ENCODE data around the gene CEPT1. TPM values are rescaled to one million over a fixed set of nuclear protein-coding genes. Genes with fewer than 3 reads are reported as not detected.
A peak's percentile ranks its signal among the peaks of the same experiment; 100 is the strongest.

The CEPT1 gene
- total and polyA plus RNA-seq, 2 of the 8 experiments (the other 6 are each of a cell fraction or from before 2014, with no cell fraction given), result 18.5 to 28.6 TPM

DNA sequence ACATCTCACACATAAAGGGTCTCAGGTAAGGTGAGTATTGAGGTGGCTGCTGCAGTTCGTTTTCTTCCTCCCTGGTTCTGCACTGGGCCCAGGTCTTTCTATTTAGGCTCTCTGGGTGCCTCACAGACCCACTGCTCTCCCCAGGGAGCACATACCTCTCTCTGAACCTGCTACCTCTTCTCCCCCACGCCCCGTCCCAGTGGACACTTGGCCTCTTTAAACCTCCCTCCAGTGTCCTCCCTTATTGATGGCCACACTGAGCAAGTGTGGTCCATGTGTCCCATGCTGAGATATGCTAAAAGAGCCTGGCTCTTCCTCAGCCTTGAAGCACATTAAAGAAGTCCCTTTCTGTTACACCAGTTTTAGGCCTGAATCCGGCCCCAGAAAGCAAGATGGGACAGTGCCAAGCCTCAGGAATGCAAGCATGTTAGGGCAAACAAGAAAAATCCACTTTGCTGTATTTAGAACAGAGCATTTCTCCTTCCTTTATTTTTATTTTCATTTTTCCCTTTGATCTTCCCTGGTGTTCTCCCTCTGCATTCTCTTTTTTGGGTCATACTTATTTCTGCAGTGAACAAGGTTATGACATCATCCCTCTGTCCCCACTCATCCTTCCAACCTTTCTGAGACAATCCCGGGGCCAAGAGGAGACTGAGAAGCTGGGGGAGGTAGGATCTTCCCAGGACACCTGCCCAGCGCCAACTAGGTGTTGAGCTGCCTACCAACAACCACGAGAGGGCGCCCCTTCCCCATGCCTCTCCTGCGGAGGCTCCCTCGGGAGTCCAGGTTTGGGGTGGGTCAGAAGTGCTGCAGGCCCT, 82.5 kb downstream of the CEPT1 start:
- no peaks in the 10 kb centered on the region for H3K9me3 ChIP-seq (ENCODE audit: insufficient read depth in 2 of 2, low read depth in 1 of 2, low read length in 1 of 2)
- no peak overlapping the region for H3K27ac ChIP-seq (ENCODE audit: low read depth, low read length)
- H4K8ac ChIP-seq (ENCODE audit: extremely low read depth, insufficient read depth, low read length), result no peak overlapping the region
- no peak overlapping the region for H4K91ac ChIP-seq (replicated peaks; ENCODE audit: insufficient read length, low read length)
- no peak overlapping the region for H4K5ac ChIP-seq (ENCODE audit: insufficient read length, low read depth, low read length)
- DNase-seq (ENCODE audit: low read depth in 1 of 2, low spot score in 2 of 2) (peak; percentile 46 to 94), FAIRE-seq (no peak)
- no peaks in the 10 kb centered on the region for H3K79me1 ChIP-seq (ENCODE audit: low read depth, low read length)
- no peak overlapping the region for H2BK12ac ChIP-seq (ENCODE audit: low read depth, low read length)
- no peak overlapping the region for H3K4me2 ChIP-seq (ENCODE audit: insufficient read depth in 1 of 2, low read depth in 2 of 2, low read length in 2 of 2)
- ChIA-PET CTCF (ENCODE audit: partially characterized antibody) (interaction anchor here (0.5 to 1.8 kb wide), 35 partner anchors 10 to 1566 kb away, joined by 3 to 58 read pairs (median 5); no protein-coding TSS in a partner anchor), POLR2A (ENCODE audit: partially characterized antibody) (interaction anchor here (0.8 to 1.4 kb wide), 3 partner anchors 111 to 125 kb away, joined by 3 to 5 read pairs (median 4); no protein-coding TSS in a partner anchor)
- no peak overlapping the region for H3K9ac ChIP-seq (replicated peaks in 1 of 4; ENCODE audit: extremely low read depth in 1 of 4, low read depth in 3 of 4, low read length in 3 of 4)
- H3K56ac ChIP-seq (replicated peaks; ENCODE audit: insufficient read length, low read depth, low read length), result no peak overlapping the region
- H2BK15ac ChIP-seq (ENCODE audit: low read length), result 0 out of 2 replicates have a peak overlapping the region, but pooled peaks have one; percentile 33
- no peaks in the 10 kb centered on the region for H4K20me1 ChIP-seq (replicated peaks in 1 of 2; ENCODE audit: control insufficient read depth in 1 of 2, insufficient read depth in 2 of 2, low read length in 2 of 2)
- 43% methylated on average over 10 of the region's 10 CpGs; no CpG with 5 or more reads in 1 of the 2 experiments for WGBS, 2 experiments (ENCODE audit: extremely low coverage in 1 of 2, insufficient coverage in 1 of 2, insufficient read length in 1 of 2, insufficient replicate concordance in 2 of 2, low coverage in 1 of 2, low lambda C conversion rate in 2 of 2, missing lambda C conversion rate in 1 of 2)
- H2BK5ac ChIP-seq (ENCODE audit: low read depth, low read length), result peak overlapping the region; percentile 53; the same call in 1 of the 2 replicates
- H2AFZ ChIP-seq (ENCODE audit: low read length), result peak overlapping the region; percentile 60; the same call in 1 of the 2 replicates
- H2BK120ac ChIP-seq (replicated peaks; ENCODE audit: low read depth, low read length), result no peak overlapping the region
- no peak overlapping the region; the same call in 1 of the 2 replicates for H2AK5ac ChIP-seq (ENCODE audit: low read depth, low read length)
- H3K23me2 ChIP-seq (ENCODE audit: low read depth, low read length), result no peaks in the 10 kb centered on the region
- no peaks in the 10 kb centered on the region for H3K36me3 ChIP-seq (ENCODE audit: control insufficient read depth in 2 of 4, insufficient read depth in 4 of 4, low read length in 3 of 4)
- no peaks in the 10 kb centered on the region for H3K79me2 ChIP-seq (ENCODE audit: control insufficient read depth in 1 of 2, insufficient read depth in 2 of 2, low read length in 2 of 2)
- no peak overlapping the region for H2BK20ac ChIP-seq (ENCODE audit: low read length)
- H3K4me1 ChIP-seq (replicated peaks in 1 of 4; ENCODE audit: control insufficient read depth in 3 of 4, insufficient read depth in 4 of 4, low read length in 3 of 4), result peaks cover 0 to 8% (median under 1%) of the 10 kb centered on the region in 4 experiments; a peak in 2 of 7 replicates
- H3K4ac ChIP-seq (replicated peaks; ENCODE audit: insufficient read length, low read depth, low read length), result no peak overlapping the region
- H3K4me3 ChIP-seq (ENCODE audit: extremely low read depth in 1 of 4, insufficient read depth in 2 of 4, low read depth in 3 of 4, low read length in 4 of 4), result no peak overlapping the region
- H3K14ac ChIP-seq (ENCODE audit: insufficient read length), result no peak overlapping the region
- no peak overlapping the region for H3K18ac ChIP-seq (ENCODE audit: extremely low read depth, low read length)
- no peaks in the 10 kb centered on the region for H3K27me3 ChIP-seq (replicated peaks in 1 of 4; ENCODE audit: control insufficient read depth in 3 of 4, extremely low read depth in 1 of 4, insufficient read depth in 3 of 4, low read length in 3 of 4)
- H3K23ac ChIP-seq (ENCODE audit: insufficient read length), result no peak overlapping the region
- TF ChIP-seq, protein P1, sequence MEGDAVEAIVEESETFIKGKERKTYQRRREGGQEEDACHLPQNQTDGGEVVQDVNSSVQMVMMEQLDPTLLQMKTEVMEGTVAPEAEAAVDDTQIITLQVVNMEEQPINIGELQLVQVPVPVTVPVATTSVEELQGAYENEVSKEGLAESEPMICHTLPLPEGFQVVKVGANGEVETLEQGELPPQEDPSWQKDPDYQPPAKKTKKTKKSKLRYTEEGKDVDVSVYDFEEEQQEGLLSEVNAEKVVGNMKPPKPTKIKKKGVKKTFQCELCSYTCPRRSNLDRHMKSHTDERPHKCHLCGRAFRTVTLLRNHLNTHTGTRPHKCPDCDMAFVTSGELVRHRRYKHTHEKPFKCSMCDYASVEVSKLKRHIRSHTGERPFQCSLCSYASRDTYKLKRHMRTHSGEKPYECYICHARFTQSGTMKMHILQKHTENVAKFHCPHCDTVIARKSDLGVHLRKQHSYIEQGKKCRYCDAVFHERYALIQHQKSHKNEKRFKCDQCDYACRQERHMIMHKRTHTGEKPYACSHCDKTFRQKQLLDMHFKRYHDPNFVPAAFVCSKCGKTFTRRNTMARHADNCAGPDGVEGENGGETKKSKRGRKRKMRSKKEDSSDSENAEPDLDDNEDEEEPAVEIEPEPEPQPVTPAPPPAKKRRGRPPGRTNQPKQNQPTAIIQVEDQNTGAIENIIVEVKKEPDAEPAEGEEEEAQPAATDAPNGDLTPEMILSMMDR (IDR thresholded peaks at IDR 0.05; ENCODE audit: control extremely low read depth in 1 of 3, insufficient read depth in 1 of 3, low read depth in 1 of 3, low read length in 3 of 3), result peak; percentile 95 to 98 (median 96)
- TF ChIP-seq RAD21 (IDR thresholded peaks at IDR 0.05 in 1 of 2, conservative IDR thresholded peaks at IDR 0.05 in 1 of 2; ENCODE audit: low read depth in 2 of 2, low read length in 2 of 2), result peak; percentile 99 to 100
- 0 out of 2 replicates have a peak, but pooled peaks have one; percentile 38 for TF ChIP-seq YY1 (IDR thresholded peaks at IDR 0.05; ENCODE audit: low read depth, low read length)
- TF ChIP-seq SIRT6 (IDR thresholded peaks at IDR 0.05; ENCODE audit: low read length), result no peak
- no peak for TF ChIP-seq GABPA (IDR thresholded peaks at IDR 0.05; ENCODE audit: borderline replicate concordance, insufficient read depth, low read length)
- no peak for TF ChIP-seq BACH1 (IDR thresholded peaks at IDR 0.05; ENCODE audit: low read length)
- TF ChIP-seq, protein P2, sequence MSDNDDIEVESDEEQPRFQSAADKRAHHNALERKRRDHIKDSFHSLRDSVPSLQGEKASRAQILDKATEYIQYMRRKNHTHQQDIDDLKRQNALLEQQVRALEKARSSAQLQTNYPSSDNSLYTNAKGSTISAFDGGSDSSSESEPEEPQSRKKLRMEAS (IDR thresholded peaks at IDR 0.05), result no peak
- peak; percentile 33; the same call in 1 of the 2 replicates for TF ChIP-seq JUND (IDR thresholded peaks at IDR 0.05; ENCODE audit: low read length)
